ENCODE data around the gene DTNB. TPM values are rescaled to one million over a fixed set of nuclear protein-coding genes. Genes with fewer than 3 reads are reported as not detected.

DTNB gene
- total RNA-seq, 1 experiment from 2014 or later: 51.9 TPM

- no peak overlapping the region for H3K27ac ChIP-seq
- intact Hi-C loops (cut with micrococcal nuclease; ENCODE audit: unreplicated experiment): no loop called here
- TF ChIP-seq, protein P1, sequence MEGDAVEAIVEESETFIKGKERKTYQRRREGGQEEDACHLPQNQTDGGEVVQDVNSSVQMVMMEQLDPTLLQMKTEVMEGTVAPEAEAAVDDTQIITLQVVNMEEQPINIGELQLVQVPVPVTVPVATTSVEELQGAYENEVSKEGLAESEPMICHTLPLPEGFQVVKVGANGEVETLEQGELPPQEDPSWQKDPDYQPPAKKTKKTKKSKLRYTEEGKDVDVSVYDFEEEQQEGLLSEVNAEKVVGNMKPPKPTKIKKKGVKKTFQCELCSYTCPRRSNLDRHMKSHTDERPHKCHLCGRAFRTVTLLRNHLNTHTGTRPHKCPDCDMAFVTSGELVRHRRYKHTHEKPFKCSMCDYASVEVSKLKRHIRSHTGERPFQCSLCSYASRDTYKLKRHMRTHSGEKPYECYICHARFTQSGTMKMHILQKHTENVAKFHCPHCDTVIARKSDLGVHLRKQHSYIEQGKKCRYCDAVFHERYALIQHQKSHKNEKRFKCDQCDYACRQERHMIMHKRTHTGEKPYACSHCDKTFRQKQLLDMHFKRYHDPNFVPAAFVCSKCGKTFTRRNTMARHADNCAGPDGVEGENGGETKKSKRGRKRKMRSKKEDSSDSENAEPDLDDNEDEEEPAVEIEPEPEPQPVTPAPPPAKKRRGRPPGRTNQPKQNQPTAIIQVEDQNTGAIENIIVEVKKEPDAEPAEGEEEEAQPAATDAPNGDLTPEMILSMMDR (conservative IDR thresholded peaks at IDR 0.05): no peak
- no peak for TF ChIP-seq EZH2 (IDR thresholded peaks at IDR 0.05; ENCODE audit: low read depth)
- ChIA-PET POLR2A (ENCODE audit: unreplicated experiment) (no interaction called here), CTCF (interaction anchor here (1.2 to 1.5 kb wide), 2 partner anchors 9 to 12 kb away, joined by 3 to 5 read pairs; no protein-coding TSS in a partner anchor)
- H3K27me3 ChIP-seq (ENCODE audit: insufficient read depth, low read depth): no peaks in the 10 kb centered on the region
- H3K4me1 ChIP-seq (replicated peaks; ENCODE audit: insufficient read depth): peaks cover 8% of the 10 kb centered on the region
- no peaks in the 10 kb centered on the region for H3K36me3 ChIP-seq (ENCODE audit: low read depth)
- peaks cover 6% of the 10 kb centered on the region for H3K9me3 ChIP-seq (ENCODE audit: insufficient read depth, low read depth)
- DNase-seq: no peak
- H3K4me3 ChIP-seq: no peak overlapping the region
- H3K79me2 ChIP-seq (ENCODE audit: low read depth): no peaks in the 10 kb centered on the region
- no peak overlapping the region for H3K4me2 ChIP-seq
- H3K9me2 ChIP-seq (ENCODE audit: insufficient read depth): no peaks in the 10 kb centered on the region
- H2AFZ ChIP-seq: no peak overlapping the region
- H3F3A ChIP-seq (ENCODE audit: insufficient read depth, low read depth): peaks cover 11% of the 10 kb centered on the region; the same call in 1 of the 2 replicates
- BruUV-seq (replicated peaks): no TSS peak
- H4K20me1 ChIP-seq (ENCODE audit: insufficient read depth): no peaks in the 10 kb centered on the region
Measured at GRCh38 chr2:25374827-25375226, 298.6 kb downstream of the DTNB start.

DNA sequence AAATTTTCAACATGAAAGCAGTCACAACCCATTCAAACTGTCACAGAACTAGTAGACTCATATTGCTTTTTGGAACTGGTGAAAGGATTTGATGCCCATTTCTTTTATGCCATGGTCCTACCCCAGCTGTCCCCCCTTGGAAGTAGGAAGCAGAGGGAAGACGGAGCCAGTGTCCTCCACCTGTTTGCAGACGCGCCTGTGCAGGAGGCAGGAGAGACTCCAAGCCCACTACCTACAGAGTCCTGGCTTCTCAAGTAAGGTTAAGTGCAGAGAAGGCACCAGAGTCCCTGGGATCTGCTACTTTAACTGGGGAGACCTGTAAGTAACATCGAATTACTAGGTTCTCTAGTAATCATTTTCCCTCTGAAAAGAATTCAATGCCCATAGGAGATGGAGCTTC, 299.0 kb downstream of the DTNB start:
- Histone ChIP-seq H3K4me3 (no peak overlapping the region), H4K20me1 (ENCODE audit: insufficient read depth) (no peaks in the 10 kb centered on the region), H3K9me3 (ENCODE audit: insufficient read depth, low read depth) (peaks cover 6% of the 10 kb centered on the region), H3K4me1 (replicated peaks; ENCODE audit: insufficient read depth) (peaks cover 8% of the 10 kb centered on the region), H3K27me3 (ENCODE audit: insufficient read depth, low read depth) (no peaks in the 10 kb centered on the region), H3K27ac (no peak overlapping the region), H3K79me2 (ENCODE audit: low read depth) (no peaks in the 10 kb centered on the region), H3K9me2 (ENCODE audit: insufficient read depth) (no peaks in the 10 kb centered on the region), H3K4me2 (no peak overlapping the region), H3F3A (ENCODE audit: insufficient read depth, low read depth) (peaks cover 11% of the 10 kb centered on the region; the same call in 1 of the 2 replicates), H2AFZ (no peak overlapping the region), H3K36me3 (ENCODE audit: low read depth) (no peaks in the 10 kb centered on the region)
- TF ChIP-seq, protein P1 (conservative IDR thresholded peaks at IDR 0.05): no peak
- TF ChIP-seq EZH2 (IDR thresholded peaks at IDR 0.05; ENCODE audit: low read depth): no peak
- ChIA-PET CTCF (no interaction called here), POLR2A (ENCODE audit: unreplicated experiment) (no interaction called here)
- DNase-seq: no peak
- BruUV-seq (replicated peaks): no TSS peak
- intact Hi-C loops (cut with micrococcal nuclease; ENCODE audit: unreplicated experiment): no loop called here

DNA sequence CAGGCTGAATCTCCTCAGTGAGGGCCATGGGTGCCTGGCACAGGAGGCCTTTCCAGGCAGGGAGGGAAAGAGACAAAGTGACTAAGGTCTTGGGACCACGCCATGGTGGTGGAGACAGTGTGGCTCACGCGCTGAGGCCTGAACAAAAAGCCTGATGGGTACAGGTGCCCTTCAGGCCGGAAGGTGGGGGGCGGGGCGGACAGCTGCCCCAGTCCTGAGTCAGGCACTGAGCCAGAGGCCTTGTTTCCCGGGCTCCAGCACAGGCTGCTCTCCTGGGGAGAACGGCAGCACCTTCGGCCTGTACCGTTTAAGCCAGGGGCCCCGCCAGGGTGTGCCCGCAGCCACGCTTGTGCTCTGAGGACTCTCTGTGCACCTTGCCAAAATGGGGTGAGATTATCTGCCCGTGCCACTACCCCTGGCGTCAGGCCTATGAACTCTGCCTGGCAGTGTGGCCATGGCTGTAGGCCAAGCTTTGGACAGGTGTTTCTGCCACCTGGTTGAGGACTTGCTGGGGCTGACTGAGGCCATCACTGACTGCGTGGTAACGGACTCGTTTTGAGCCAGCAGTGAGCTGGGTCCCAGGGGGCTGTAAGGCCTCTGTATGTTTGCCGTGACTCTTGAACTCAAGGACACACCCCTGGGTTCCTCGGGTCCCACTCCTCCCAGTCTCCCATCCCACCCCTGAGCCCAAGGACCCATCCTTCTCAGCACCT, 300.0 kb downstream of the DTNB start:
- peaks cover 14% of the 10 kb centered on the region; the same call in 1 of the 2 replicates for H3F3A ChIP-seq (ENCODE audit: insufficient read depth, low read depth)
- ChIA-PET POLR2A (ENCODE audit: unreplicated experiment) (interaction anchor here (0.6 kb wide), 1 partner anchor 800 kb away, joined by 4 read pairs; no protein-coding TSS in a partner anchor), CTCF (interaction anchor here (0.6 kb wide), 1 partner anchor 79 kb away, joined by 3 read pairs; no protein-coding TSS in a partner anchor)
- DNase-seq: peak in 1 of 2 experiments; percentile 29
- H3K27ac ChIP-seq: no peak overlapping the region
- intact Hi-C loops (cut with micrococcal nuclease; ENCODE audit: unreplicated experiment): no loop called here
- H4K20me1 ChIP-seq (ENCODE audit: insufficient read depth): no peaks in the 10 kb centered on the region
- H3K36me3 ChIP-seq (ENCODE audit: low read depth): no peaks in the 10 kb centered on the region
- H3K9me3 ChIP-seq (ENCODE audit: insufficient read depth, low read depth): no peaks in the 10 kb centered on the region
- no peaks in the 10 kb centered on the region for H3K9me2 ChIP-seq (ENCODE audit: insufficient read depth)
- H3K4me3 ChIP-seq: no peak overlapping the region
- no TSS peak for BruUV-seq (replicated peaks)
- no peak overlapping the region for H2AFZ ChIP-seq
- H3K4me2 ChIP-seq: no peak overlapping the region
- H3K27me3 ChIP-seq (ENCODE audit: insufficient read depth, low read depth): no peaks in the 10 kb centered on the region
- TF ChIP-seq, protein P1 (conservative IDR thresholded peaks at IDR 0.05): no peak
- no peak for TF ChIP-seq EZH2 (IDR thresholded peaks at IDR 0.05; ENCODE audit: low read depth)
- H3K79me2 ChIP-seq (ENCODE audit: low read depth): no peaks in the 10 kb centered on the region
- peaks cover 8% of the 10 kb centered on the region for H3K4me1 ChIP-seq (replicated peaks; ENCODE audit: insufficient read depth)

Measured in PC-9 (cell line).